ENCODE measurements around the gene AMPH.

Gene AMPH

DNA sequence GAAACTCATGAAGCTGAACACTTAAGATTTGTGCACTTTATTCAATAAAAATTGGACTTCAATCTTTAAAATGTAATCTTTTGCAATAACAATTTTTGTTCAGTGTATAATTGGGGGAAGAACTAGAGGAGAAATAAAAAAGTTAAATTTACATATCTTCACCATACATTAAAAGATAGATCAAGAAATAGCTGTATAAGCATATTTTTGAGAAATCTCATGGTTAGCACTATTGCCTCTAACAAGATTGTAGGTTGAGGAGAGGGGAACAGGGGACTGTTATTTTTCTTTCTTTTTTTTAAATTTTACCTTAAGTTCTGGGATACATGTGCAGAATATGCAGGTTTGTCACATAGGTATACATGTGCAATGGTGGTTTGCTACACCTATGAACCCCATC lies 5.3 kb downstream of the AMPH start:
- DNase-seq (ENCODE audit: extremely low read depth, low read depth) = no peak
- TF ChIP-seq, protein P1, sequence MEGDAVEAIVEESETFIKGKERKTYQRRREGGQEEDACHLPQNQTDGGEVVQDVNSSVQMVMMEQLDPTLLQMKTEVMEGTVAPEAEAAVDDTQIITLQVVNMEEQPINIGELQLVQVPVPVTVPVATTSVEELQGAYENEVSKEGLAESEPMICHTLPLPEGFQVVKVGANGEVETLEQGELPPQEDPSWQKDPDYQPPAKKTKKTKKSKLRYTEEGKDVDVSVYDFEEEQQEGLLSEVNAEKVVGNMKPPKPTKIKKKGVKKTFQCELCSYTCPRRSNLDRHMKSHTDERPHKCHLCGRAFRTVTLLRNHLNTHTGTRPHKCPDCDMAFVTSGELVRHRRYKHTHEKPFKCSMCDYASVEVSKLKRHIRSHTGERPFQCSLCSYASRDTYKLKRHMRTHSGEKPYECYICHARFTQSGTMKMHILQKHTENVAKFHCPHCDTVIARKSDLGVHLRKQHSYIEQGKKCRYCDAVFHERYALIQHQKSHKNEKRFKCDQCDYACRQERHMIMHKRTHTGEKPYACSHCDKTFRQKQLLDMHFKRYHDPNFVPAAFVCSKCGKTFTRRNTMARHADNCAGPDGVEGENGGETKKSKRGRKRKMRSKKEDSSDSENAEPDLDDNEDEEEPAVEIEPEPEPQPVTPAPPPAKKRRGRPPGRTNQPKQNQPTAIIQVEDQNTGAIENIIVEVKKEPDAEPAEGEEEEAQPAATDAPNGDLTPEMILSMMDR (IDR thresholded peaks at IDR 0.05; ENCODE audit: low read depth, low read length) = no peak

DNA sequence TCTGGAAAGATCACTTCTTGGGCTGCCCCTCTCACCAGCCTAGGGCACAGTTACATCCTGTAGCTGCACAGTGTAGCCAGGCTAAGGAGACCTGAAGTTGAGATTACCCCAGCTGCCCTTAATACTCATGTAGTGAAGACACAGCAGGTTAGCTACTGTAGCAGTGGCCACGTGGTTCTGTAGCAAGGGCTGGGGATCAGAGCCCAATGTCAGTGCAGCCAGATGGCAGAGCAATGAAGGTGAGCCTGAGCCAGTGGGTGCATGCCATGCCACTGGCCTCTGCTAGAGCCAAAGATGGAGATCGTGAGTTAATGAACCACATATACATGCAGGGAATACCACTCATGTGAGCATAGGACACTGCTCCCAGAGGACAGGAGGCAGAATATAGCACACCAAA lies 15.5 kb downstream of the AMPH start:
- TF ChIP-seq, protein P1 (IDR thresholded peaks at IDR 0.05; ENCODE audit: low read depth, low read length) = no peak
- DNase-seq (ENCODE audit: extremely low read depth, low read depth) = no peak

DNA sequence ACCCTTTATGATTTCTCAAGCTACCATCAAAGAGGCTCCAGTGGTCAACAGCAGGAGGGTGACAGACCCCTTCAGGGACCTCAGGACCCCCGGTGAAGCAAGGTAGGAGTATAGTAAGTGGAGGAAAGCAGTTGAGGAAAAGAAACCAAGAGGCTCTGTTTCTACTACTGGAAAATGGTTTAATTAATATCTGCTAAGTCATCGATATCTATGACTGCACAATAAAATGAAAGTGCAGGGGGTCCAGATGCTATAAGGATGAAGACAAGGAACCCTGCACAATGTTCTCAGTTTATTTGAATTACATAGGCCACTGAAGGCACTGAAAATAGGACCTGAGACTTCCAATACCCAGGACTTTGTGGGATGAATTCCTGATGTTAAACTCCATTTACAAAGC lies 23.7 kb downstream of the AMPH start:
- DNase-seq (ENCODE audit: extremely low read depth, low read depth) = no peak
- TF ChIP-seq, protein P1 (IDR thresholded peaks at IDR 0.05; ENCODE audit: low read depth, low read length) = no peak

DNA sequence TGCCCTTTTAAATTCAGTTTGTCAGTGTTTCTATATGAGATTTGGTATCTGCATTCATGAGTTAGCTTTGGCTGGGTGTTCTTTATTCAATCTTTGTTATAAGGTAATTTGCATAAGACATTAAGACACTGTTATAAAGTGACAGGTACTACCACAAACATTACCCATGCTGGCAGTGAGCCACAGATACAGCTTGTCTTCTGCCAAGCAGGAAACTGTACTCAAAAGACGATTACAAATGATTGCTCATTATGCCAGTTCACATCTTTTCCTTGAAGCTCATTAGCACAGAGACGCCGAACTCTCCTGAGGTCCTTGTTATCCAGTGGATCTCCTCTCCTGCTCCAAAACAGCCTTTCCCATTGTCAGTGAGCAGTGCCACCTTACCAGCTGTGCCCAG lies 30.4 kb downstream of the AMPH start:
- DNase-seq (ENCODE audit: extremely low read depth, low read depth) = no peak
- TF ChIP-seq, protein P1 (IDR thresholded peaks at IDR 0.05; ENCODE audit: low read depth, low read length) = no peak

DNA sequence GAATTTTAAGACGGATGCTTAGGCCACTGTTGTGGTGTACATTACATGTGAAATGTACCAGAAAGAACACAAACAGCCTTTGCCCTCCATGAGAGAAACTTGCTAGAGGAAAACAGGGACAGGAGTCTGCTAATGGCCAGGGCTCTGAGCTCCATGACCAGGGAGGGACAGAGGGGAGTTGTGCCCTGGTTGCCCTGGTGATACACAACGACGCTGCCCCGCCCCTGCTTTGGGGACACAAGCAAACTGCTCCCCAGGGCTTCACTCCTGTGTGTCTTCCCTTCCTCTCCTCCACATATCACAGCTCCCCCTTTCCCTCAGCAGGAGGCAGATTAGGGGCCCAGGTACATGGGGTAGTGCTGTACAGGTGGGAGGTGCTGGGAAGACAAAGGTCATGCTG lies 36.2 kb downstream of the AMPH start:
- no peak for DNase-seq (ENCODE audit: extremely low read depth, low read depth)
- TF ChIP-seq, protein P1 (IDR thresholded peaks at IDR 0.05; ENCODE audit: low read depth, low read length) = no peak

DNA sequence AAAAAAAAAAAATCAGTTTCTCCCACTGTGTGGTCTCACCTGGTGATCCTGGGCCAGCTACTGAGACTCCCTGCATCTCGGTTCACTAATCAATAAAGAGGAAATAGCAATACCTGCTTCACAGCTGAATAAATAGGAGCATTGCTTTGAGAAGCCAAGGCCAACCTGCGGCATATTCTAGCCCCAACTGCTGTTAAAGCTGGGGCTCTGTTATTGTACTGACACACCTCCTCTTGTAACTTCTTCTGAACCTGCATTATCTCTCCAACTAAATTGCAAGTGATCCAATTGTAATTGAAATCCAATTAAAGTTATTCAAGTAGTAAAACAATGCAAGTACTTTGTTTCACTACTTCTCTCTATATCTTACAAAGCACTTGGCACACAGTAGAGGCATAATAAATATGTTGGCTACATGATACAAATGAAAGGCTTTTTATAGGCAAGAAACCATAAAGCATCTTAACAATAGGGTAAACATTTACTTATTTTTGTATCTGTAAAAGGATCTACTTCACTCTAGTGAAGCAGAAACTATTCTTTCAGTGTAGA lies 38.4 kb downstream of the AMPH start:
- TF ChIP-seq, protein P1 (IDR thresholded peaks at IDR 0.05; ENCODE audit: low read depth, low read length) = no peak
- no peak for DNase-seq (ENCODE audit: extremely low read depth, low read depth)

DNA sequence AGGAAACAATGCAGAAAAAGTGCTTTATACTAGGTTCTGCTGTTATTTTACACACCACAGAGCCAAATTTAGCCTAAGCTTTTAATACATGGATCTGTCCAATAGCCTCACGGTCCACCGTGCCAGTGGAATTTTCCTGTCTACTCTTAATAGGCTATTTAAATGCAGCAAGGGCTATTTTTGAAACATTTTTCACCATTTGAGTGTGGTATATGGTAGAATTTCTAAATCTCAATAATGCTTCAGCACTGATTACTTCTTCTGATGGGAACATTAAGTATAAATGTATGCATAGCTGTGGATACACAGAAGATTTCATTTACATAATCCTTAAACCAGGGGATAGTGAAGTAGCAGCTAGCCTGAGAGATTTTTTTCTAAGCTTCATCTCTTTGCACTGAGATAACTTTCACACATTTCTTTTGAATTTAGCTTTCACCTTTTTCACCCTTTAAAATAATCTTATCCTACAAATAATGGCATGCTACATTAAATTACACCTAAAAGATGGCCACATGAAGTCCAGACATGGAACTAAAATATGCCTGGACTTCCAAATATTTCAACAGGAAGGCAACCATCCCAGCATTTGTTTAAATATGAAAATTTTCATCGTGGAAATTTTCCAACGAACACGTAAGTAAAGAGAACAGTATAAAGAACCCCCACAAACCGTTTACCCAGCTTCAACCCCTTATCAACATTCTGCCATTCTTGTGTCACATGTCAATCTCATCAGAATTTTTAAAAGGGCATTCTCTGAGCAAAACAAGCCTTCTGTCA lies 45.4 kb downstream of the AMPH start:
- no peak for DNase-seq (ENCODE audit: extremely low read depth, low read depth)

More for the DNA sequence above, 45.4 kb downstream of the AMPH start:
- TF ChIP-seq, protein P1 (IDR thresholded peaks at IDR 0.05; ENCODE audit: low read depth, low read length) = no peak

Measured in AG09319 (cell line).